ENCODE measurements around the gene SYNE1. TPM values are rescaled to one million over a fixed set of nuclear protein-coding genes. Genes with fewer than 3 reads are reported as not detected.

The SYNE1 gene
- total RNA-seq, 2 donors from 2014 or later = 135 to 160 TPM

DNA sequence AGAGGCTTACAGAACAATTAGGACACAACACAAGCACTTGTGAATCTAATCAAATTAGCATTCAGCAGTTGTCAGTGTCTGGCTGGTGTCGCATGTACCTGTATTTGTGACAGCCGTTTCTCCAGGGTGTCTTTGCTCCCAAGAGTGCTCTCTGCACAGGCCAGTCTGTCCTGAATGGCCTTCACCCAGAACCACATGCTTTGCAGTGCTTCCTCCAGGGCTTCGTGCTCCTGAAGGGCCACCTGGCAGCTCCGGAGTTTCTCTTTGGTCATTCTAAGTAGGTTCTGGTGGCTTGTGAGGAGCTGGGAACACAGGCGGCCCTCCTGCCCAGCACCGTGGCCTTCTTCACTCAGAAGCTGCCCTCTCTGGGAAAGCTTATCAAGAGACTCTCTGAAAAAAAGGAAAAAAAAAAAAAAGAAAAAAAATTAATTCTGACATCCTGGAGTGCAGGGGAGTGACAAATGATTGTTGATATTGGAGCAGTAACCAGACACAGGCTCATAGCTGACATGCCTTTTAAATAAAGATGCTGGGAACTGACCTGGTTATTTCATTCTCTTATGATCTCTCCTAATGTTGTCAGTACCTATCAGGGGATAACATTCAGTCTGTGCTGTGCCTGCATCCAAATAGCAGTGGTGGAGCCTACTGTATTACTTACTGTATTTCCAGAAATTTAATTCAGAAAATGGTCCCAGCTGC, 245.8 kb downstream of the SYNE1 start:
- TF ChIP-seq, protein P1, sequence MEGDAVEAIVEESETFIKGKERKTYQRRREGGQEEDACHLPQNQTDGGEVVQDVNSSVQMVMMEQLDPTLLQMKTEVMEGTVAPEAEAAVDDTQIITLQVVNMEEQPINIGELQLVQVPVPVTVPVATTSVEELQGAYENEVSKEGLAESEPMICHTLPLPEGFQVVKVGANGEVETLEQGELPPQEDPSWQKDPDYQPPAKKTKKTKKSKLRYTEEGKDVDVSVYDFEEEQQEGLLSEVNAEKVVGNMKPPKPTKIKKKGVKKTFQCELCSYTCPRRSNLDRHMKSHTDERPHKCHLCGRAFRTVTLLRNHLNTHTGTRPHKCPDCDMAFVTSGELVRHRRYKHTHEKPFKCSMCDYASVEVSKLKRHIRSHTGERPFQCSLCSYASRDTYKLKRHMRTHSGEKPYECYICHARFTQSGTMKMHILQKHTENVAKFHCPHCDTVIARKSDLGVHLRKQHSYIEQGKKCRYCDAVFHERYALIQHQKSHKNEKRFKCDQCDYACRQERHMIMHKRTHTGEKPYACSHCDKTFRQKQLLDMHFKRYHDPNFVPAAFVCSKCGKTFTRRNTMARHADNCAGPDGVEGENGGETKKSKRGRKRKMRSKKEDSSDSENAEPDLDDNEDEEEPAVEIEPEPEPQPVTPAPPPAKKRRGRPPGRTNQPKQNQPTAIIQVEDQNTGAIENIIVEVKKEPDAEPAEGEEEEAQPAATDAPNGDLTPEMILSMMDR (IDR thresholded peaks at IDR 0.05) = no peak
- no peaks in the 10 kb centered on the region for H3K36me3 ChIP-seq

DNA sequence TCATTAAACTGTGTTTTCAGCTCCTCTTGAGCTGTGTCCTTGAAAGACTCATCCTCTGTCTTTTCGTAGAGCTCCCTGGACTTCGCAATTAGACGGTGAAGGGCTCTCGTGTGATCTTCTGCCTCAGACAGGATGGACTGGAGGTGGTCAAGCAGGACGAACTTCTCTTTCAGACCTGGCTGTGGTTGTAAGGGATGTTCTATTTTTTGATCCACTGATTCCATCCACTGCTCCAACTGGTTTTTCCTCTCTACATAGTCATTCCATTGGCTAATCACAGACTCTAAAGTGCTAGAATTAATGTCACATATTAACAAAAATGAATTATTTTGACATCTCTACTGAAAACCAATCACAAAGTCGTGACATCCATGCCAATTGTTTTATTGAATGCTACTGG, 250.1 kb downstream of the SYNE1 start:
- no peak for DNase-seq (ENCODE audit: low spot score)
- TF ChIP-seq, protein P1 (IDR thresholded peaks at IDR 0.05) = no peak
- H3K4me3 ChIP-seq = no peak overlapping the region
- H3K27ac ChIP-seq = no peak overlapping the region
- H3K9me3 ChIP-seq = no peaks in the 10 kb centered on the region
- no peaks in the 10 kb centered on the region for H3K27me3 ChIP-seq
- no peaks in the 10 kb centered on the region for H3K36me3 ChIP-seq
- H3K4me1 ChIP-seq = peaks cover 0 to under 1% of the 10 kb centered on the region in 2 donors

More for the DNA sequence above, 245.8 kb downstream of the SYNE1 start:
- Histone ChIP-seq H3K4me3 (no peak overlapping the region), H3K4me1 (no peaks in the 10 kb centered on the region), H3K27ac (no peak overlapping the region), H3K9me3 (no peaks in the 10 kb centered on the region), H3K27me3 (no peaks in the 10 kb centered on the region)
- DNase-seq (ENCODE audit: low spot score) = no peak

DNA sequence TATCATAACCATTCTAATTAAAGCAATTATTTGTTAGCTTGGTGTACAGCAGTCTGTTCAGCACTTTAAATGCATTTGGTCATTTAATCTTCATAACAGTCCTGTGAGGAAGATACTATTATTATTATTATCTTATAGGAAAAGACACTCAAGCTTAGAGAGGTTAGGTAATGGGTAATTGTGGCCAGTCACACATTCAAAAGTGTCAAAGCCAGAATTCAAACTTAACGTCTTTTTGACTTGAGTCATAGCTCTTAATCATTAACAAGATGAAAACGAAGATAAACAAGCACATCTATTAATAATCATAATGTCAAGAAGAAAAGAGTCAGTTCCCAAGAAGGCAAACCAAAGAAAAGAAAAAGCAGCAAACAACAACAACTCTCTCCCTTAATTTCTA, 251.0 kb downstream of the SYNE1 start:
- H3K27ac ChIP-seq = no peak overlapping the region
- peaks cover 0 to 11% of the 10 kb centered on the region in 2 donors for H3K4me1 ChIP-seq
- TF ChIP-seq, protein P1 (IDR thresholded peaks at IDR 0.05) = no peak
- no peaks in the 10 kb centered on the region for H3K27me3 ChIP-seq
- H3K9me3 ChIP-seq = no peaks in the 10 kb centered on the region
- DNase-seq (ENCODE audit: low spot score) = no peak
- no peak overlapping the region for H3K4me3 ChIP-seq
- H3K36me3 ChIP-seq = no peaks in the 10 kb centered on the region

DNA sequence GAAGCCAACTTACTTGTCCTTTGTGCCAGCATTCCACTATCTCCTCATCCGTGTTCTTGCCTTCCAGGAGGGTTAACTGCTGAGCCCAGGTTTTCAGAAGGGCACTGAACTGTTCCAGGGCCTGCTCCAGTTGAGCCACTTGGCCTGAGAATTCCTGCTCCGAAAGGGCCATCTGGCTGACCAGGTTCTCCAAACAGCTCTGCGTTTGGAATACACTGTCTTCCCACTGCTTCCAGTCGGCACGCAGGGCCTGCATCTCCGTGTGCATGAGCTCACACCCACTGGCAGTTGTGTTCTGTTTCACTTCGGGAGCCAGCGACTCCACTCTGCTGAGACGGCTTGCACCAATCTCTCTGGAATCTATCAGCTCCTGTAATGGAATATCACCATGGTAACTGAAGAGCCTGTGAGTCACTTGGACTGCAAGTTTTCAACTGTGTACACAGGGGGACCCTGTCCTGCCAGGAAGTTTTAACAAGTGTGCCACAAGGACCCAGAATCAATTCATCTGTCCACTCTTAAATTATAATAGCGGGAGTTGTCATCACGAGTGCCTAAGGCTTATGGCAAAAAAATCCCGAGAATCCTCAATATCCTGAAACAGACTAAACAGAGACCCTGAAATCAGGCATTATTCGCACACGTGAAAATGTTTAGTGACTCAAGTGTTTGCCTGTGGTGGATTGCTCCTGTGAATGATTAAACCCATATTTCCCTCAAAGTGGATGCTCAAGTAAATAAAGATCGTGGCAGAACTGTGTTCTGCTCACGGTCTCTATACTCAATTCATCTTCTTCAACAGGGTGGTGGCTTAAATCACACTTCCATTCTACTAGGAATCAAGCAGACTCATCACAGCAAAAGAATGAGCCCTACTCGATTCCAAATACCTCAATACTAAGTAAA, 255.9 kb downstream of the SYNE1 start:
- Histone ChIP-seq H3K4me1 (peaks cover 0 to 11% of the 10 kb centered on the region in 2 donors), H3K27ac (peak overlapping the region; percentile 84 to 95), H3K9me3 (no peaks in the 10 kb centered on the region), H3K36me3 (peaks cover 5% of the 10 kb centered on the region), H3K4me3 (peak overlapping the region; percentile 49 to 54), H3K27me3 (no peaks in the 10 kb centered on the region)
- TF ChIP-seq, protein P1 (IDR thresholded peaks at IDR 0.05) = no peak
- DNase-seq (ENCODE audit: low spot score) = peak; percentile 92

DNA sequence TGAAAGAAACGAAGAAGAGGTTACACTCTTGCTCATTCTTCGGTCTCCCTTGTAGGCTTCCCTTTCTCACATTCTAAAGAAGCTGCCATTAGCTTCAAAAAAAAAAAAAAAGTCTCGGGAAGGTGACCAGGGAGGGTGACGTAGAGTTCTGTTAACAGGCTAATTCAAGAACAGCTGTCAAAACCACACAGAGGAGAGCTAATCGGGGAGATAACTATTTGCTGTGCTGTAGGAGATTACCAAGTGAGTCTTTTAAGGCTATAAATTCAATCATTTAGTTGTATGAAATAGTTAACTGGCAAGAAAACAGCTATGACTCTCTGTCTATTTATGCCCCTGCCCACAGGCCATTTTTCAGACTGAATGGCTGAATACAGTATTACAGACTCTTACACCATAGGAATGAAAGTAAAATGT, 256.8 kb downstream of the SYNE1 start:
- Histone ChIP-seq H3K27ac (peak overlapping the region; percentile 84 to 95), H3K9me3 (no peaks in the 10 kb centered on the region), H3K36me3 (peaks cover 14% of the 10 kb centered on the region), H3K27me3 (no peaks in the 10 kb centered on the region), H3K4me3 (peak overlapping the region; percentile 49 to 54), H3K4me1 (peaks cover 0 to 11% of the 10 kb centered on the region in 2 donors)
- no peak for DNase-seq (ENCODE audit: low spot score)
- TF ChIP-seq, protein P1 (IDR thresholded peaks at IDR 0.05) = no peak

Measured in right atrium auricular region (tissue), 2 donors.